Neutrophil (primary cell): ENCODE measurements around the gene GPSM1.
"Not testable (repeated sequence)": the region's sequence is repeated elsewhere in the genome, so short reads cannot be mapped to it uniquely, and the experiment has no call there.

Source experiments
- H3K27ac ChIP-seq: fragments of 200-600 bp; sonication (generic); 2 replicates; pipeline ENCODE4 v1.5.1; 2016; ENCODE audit warnings: mild to moderate bottlenecking, moderate library complexity
- H3K27me3 ChIP-seq: fragments of 200-600 bp; sonication (generic); 2 replicates; pipeline ENCODE4 v1.6.0; 2016; ENCODE audit warnings: mild to moderate bottlenecking
- H3K36me3 ChIP-seq: fragments of 200-600 bp; sonication (generic); 2 replicates; pipeline ENCODE4 v1.5.1; 2017
- H3K4me1 ChIP-seq, 2 experiments: fragments of 200-600 bp in 1 of 2; sonication (generic) in 1 of 2; 1 replicate in 1 of 2; 2 replicates in 1 of 2; pipeline versions ENCODE4 v1.5.1 to v1.6.1; 2013 to 2016; ENCODE audit warnings: low read depth in 1 of 2, low read length in 1 of 2, mild to moderate bottlenecking in 1 of 2, moderate library complexity in 1 of 2; ENCODE audit not compliant: control insufficient read depth in 1 of 2, insufficient read depth in 1 of 2
- H3K4me3 ChIP-seq, 2 experiments: fragments of 200-600 bp in 1 of 2; sonication (generic) in 1 of 2; 1 replicate in 1 of 2; 2 replicates in 1 of 2; pipeline ENCODE4 v1.5.1; 2013 to 2016; ENCODE audit warnings: low read depth in 1 of 2, low read length in 1 of 2, mild to moderate bottlenecking in 1 of 2, moderate library complexity in 1 of 2
- H3K9me3 ChIP-seq: fragments of 200-600 bp; sonication (generic); 2 replicates; pipeline ENCODE4 v1.5.1; 2016
- CTCF ChIP-seq: fragments of 200-600 bp; sonication (generic); IDR thresholded peaks from 2 replicates; pipeline ENCODE4 v1.5.1; 2016; ENCODE audit warnings: antibody characterized with exemption

GPSM1 gene

GRCh38 chr9:136316271-136316751 is 11.0 kb upstream of the GPSM1 start:
- TF ChIP-seq CTCF = no peak
- H3K4me1 ChIP-seq = no peaks in the 10 kb centered on the region
- H3K36me3 ChIP-seq = no peaks in the 10 kb centered on the region
- no peaks in the 10 kb centered on the region for H3K9me3 ChIP-seq
- H3K27me3 ChIP-seq = peaks cover 4% of the 10 kb centered on the region
- no peak overlapping the region for H3K4me3 ChIP-seq
- H3K27ac ChIP-seq = no peak overlapping the region

GRCh38 chr9:136316896-136317676 is 10.3 kb upstream of the GPSM1 start:
- Histone ChIP-seq H3K27me3 (no peaks in the 10 kb centered on the region), H3K4me3 (no peak overlapping the region), H3K9me3 (no peaks in the 10 kb centered on the region), H3K27ac (no peak overlapping the region), H3K36me3 (no peaks in the 10 kb centered on the region), H3K4me1 (no peaks in the 10 kb centered on the region)
- TF ChIP-seq CTCF = no peak

DNA sequence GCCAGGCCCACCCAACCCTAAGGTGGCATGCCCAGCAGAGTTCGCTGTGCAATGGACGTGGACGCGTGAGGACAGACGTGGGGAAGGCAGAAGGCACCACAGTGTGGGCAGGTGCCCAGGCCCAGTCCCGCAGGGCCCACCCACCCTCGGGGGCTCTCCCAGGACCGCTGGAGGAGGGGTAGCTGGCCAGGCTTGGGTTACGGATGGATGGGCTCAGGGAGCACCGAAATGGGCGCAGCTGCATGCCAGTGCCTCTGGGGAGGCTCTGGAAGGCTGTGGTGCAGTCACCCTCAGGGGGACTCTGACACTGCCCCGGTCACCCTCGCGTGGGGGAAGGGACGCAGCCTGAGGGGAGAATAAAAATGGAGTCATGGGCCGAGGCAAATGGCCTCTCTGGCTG is 9.6 kb upstream of the GPSM1 start:
- no peak for TF ChIP-seq CTCF
- Histone ChIP-seq H3K27me3 (peaks cover 3% of the 10 kb centered on the region), H3K4me3 (no peak overlapping the region), H3K36me3 (no peaks in the 10 kb centered on the region), H3K9me3 (no peaks in the 10 kb centered on the region), H3K4me1 (no peaks in the 10 kb centered on the region), H3K27ac (no peak overlapping the region)

DNA sequence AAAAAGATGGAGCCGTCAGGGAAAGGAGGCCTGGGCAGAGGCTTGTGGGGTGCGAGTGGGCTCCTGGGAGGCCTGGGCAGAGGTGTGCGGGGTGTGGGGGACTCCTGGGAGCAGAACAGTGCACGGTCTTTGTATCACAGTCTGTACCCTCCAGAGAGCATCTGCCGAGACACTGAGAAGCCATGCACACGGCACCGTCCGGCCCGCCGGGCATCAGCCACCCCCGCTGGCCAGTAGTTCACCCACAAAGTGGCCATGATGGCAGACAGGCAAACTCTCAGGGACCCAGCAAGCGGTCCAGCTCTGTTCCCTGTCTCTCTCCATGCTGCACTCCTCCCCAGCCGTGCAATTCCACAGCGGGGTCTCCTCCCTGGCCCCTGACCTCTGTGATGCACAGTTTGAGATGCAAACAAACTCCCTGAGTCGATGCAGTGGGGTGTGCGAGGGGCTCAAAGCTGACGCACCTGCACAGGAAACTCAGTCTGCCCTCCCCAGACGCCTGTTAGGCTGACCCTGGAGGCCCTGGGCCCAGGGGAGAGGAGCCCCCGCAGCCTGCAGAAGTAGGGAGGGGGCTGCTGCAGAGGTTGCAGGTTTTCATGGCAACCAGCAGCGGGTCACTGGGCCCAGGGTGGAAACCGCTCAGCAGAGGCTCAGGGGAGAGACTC is 9.1 kb upstream of the GPSM1 start:
- Histone ChIP-seq H3K9me3 (no peaks in the 10 kb centered on the region), H3K36me3 (no peaks in the 10 kb centered on the region), H3K27ac (no peak overlapping the region), H3K4me3 (no peak overlapping the region), H3K27me3 (peaks cover 8% of the 10 kb centered on the region), H3K4me1 (no peaks in the 10 kb centered on the region)
- no peak for TF ChIP-seq CTCF

GRCh38 chr9:136318776-136319241 is 8.5 kb upstream of the GPSM1 start:
- no peak for TF ChIP-seq CTCF
- Histone ChIP-seq H3K36me3 (no peaks in the 10 kb centered on the region), H3K4me1 (no peaks in the 10 kb centered on the region), H3K9me3 (no peaks in the 10 kb centered on the region), H3K27me3 (peaks cover 14% of the 10 kb centered on the region), H3K4me3 (no peak overlapping the region), H3K27ac (no peak overlapping the region)

DNA sequence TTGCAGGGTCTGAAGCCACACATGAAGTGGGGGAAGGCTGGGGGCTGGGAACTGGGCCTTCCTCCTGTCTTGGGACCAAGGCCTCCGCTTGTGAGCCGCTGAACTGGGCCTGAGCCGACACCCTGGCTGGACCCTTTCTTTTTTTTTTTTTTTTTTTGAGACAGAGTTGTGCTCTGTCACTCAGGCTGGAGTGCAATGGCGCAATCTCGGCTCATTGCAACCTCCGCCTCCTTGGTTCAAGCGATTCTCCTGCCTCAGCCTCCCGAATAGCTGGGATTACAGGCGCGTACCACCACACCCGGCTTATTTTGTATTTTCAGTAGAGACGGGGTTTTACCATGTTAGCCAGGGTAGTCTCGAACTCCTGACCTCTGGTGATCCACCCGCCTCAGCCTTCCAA is 8.1 kb upstream of the GPSM1 start:
- not testable (repeated sequence) for H3K9me3 ChIP-seq, H3K4me1 ChIP-seq, H3K27ac ChIP-seq, H3K4me3 ChIP-seq, H3K36me3 ChIP-seq
- H3K27me3 ChIP-seq = peaks cover 16% of the 10 kb centered on the region

DNA sequence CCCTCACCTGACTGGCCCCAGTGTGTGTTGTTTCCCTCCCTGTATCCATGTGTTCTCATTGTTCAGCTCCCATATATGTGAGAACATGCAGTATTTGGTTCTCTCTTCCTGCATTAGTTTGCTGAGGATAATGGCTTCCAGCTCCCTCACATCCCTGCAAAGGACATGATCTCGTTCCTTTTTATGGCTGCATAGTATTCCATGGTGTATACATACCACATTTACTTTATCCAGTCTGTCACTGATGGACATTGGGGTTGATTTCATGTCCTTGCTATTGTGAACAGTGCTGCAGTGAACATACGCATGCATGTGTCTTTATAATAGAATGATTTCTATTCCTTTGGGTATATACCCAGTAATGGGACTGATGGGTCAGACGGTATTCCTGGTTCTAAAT is 7.4 kb upstream of the GPSM1 start:
- not testable (repeated sequence) for H3K4me1 ChIP-seq, H3K27ac ChIP-seq, H3K4me3 ChIP-seq, H3K36me3 ChIP-seq, H3K9me3 ChIP-seq
- peaks cover 23% of the 10 kb centered on the region for H3K27me3 ChIP-seq

GRCh38 chr9:136320972-136321371 is 6.4 kb upstream of the GPSM1 start:
- H3K4me3 ChIP-seq, H3K4me1 ChIP-seq, H3K9me3 ChIP-seq, H3K36me3 ChIP-seq, H3K27ac ChIP-seq: not testable (repeated sequence)
- peaks cover 34% of the 10 kb centered on the region for H3K27me3 ChIP-seq
